Esophagus (tissue), 2 donors: ENCODE data around the gene ETDC. TPM values are rescaled to one million over a fixed set of nuclear protein-coding genes. Genes with fewer than 3 reads are reported as not detected.
"Not testable (repeated sequence)": the region's sequence is repeated elsewhere in the genome, so short reads cannot be mapped to it uniquely, and the experiment has no call there.

Source experiments
- H3K27ac ChIP-seq, 2 donors: one replicate each; pipeline ENCODE4 v1.5.1; 2013; ENCODE audit warnings: low read depth in 2 of 2, mild to moderate bottlenecking in 2 of 2, inconsistent platforms in 1 of 2, low read length in 1 of 2, moderate library complexity in 1 of 2
- H3K27me3 ChIP-seq, 2 donors: one replicate each; pipeline ENCODE4 v1.6.1; 2013; ENCODE audit warnings: low read length in 2 of 2, control low read depth in 1 of 2, mild to moderate bottlenecking in 1 of 2; ENCODE audit not compliant: insufficient read depth in 2 of 2, control insufficient read depth in 1 of 2
- H3K36me3 ChIP-seq, 2 donors: one replicate each; pipeline ENCODE4 v1.6.1; 2013; ENCODE audit warnings: low read length in 1 of 2; ENCODE audit not compliant: control insufficient read depth in 2 of 2, insufficient read depth in 2 of 2
- H3K4me1 ChIP-seq, 2 donors: one replicate each; pipeline ENCODE4 v1.6.1; 2013; ENCODE audit warnings: low read length in 1 of 2; ENCODE audit not compliant: control insufficient read depth in 2 of 2, insufficient read depth in 2 of 2
- H3K4me3 ChIP-seq, 2 donors: one replicate each; pipeline ENCODE4 v1.5.1; 2013; ENCODE audit warnings: low read length in 2 of 2, mild to moderate bottlenecking in 2 of 2, low read depth in 1 of 2, moderate library complexity in 1 of 2
- H3K9me3 ChIP-seq, 2 donors: one replicate each; pipeline ENCODE4 v1.6.1; 2013; ENCODE audit warnings: mild to moderate bottlenecking in 2 of 2, low read depth in 1 of 2, low read length in 1 of 2, moderate library complexity in 1 of 2; ENCODE audit not compliant: control insufficient read depth in 2 of 2, insufficient read depth in 1 of 2
- WGBS, 2 donors: extraction: QIAGEN DNeasy Blood & Tissue Kit; methylation state at CpG; one replicate each; pipeline ENCODE4 v1.1.7; 2013; 5-methylcytosine and 5-hydroxymethylcytosine counted together
- polyA plus RNA-seq, 2 donors: library from polyadenylated mRNA; stranded (reverse); fragments of 200-250 nt; gene quantifications; one replicate each; pipeline ENCODE4 v1.2.3, GENCODE V29; 2013
- donor health status: healthy with polysubstance abuse.
- donor health status: Bipolar disorder and iron deficiency.

Gene ETDC
- polyA plus RNA-seq, 2 donors: not detected

GRCh38 chrX:135302269-135302873, 6.9 kb upstream of the ETDC start:
- WGBS, 2 donors: 63 to 72% methylated on average over 5 of the region's 5 CpGs
- H3K4me1 ChIP-seq: no peaks in the 10 kb centered on the region
- no peaks in the 10 kb centered on the region for H3K36me3 ChIP-seq
- no peak overlapping the region for H3K4me3 ChIP-seq
- peaks cover 0 to 3% of the 10 kb centered on the region in 2 donors for H3K9me3 ChIP-seq
- no peaks in the 10 kb centered on the region for H3K27me3 ChIP-seq
- H3K27ac ChIP-seq: no peak overlapping the region

DNA sequence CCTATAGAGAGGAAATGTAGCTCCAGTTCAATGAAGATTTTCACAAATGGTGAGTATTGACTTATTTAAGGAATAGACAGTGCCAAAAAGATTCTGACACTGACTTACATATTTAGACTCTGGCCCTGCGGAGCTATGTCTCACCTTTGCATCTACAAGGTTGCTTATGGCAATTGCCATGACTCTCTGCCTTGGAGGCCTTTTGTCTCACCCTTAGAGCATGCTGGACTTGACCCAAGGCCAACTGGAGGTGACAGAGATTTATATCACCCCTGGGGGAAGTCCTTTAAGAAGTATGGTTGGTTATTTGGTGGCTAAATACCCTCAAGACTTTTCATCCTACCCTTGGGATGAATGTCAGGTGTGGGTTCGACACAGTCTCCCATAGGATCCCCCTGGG, 4.5 kb upstream of the ETDC start:
- Histone ChIP-seq H3K27ac (no peak overlapping the region), H3K36me3 (no peaks in the 10 kb centered on the region), H3K27me3 (no peaks in the 10 kb centered on the region), H3K4me1 (no peaks in the 10 kb centered on the region), H3K4me3 (no peak overlapping the region), H3K9me3 (peaks cover 0 to 3% of the 10 kb centered on the region in 2 donors)
- 74 to 94% methylated on average over 2 of the region's 2 CpGs for WGBS, 2 donors

DNA sequence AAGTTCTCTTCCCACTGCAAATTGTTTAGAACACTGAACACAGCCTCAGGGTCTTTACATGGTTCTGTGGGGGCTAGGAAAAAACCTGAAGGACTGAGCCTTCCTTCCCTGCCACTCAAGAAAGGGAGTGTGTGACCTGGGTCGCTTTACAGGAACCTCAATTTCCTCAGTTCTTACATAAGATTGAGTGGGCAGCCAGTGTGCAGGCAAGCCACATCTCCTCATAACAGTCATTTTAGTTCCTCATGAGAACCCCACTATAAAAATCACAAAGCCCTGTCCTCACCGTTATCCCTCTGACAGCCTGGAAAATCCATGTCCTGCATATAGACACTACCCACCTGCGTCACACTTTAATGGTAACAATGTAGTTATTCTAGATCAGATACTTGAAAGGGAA, 2.1 kb upstream of the ETDC start:
- 89% methylated on average over 3 of the region's 3 CpGs for WGBS, 2 donors
- no peak overlapping the region for H3K27ac ChIP-seq
- H3K9me3 ChIP-seq: no peaks in the 10 kb centered on the region
- H3K27me3 ChIP-seq: no peaks in the 10 kb centered on the region
- H3K4me3 ChIP-seq: no peak overlapping the region
- no peaks in the 10 kb centered on the region for H3K36me3 ChIP-seq
- H3K4me1 ChIP-seq: no peaks in the 10 kb centered on the region

GRCh38 chrX:135308345-135308855, 880 bp upstream of the ETDC start:
- Histone ChIP-seq H3K4me1 (no peaks in the 10 kb centered on the region), H3K4me3 (no peak overlapping the region), H3K27me3 (no peaks in the 10 kb centered on the region), H3K9me3 (no peaks in the 10 kb centered on the region), H3K27ac (no peak overlapping the region), H3K36me3 (no peaks in the 10 kb centered on the region)
- WGBS, 2 donors: 28 to 70% methylated on average over 1 of the region's 1 CpG

GRCh38 chrX:135315864-135316263, 6.6 kb downstream of the ETDC start:
- no peak overlapping the region for H3K4me3 ChIP-seq
- no peak overlapping the region for H3K27ac ChIP-seq
- no peaks in the 10 kb centered on the region for H3K27me3 ChIP-seq
- peaks cover 2 to 3% of the 10 kb centered on the region in 2 donors for H3K9me3 ChIP-seq
- H3K4me1 ChIP-seq: no peaks in the 10 kb centered on the region
- 80 to 83% methylated on average over 1 of the region's 1 CpG for WGBS, 2 donors
- peaks cover 0 to 4% of the 10 kb centered on the region in 2 donors for H3K36me3 ChIP-seq

DNA sequence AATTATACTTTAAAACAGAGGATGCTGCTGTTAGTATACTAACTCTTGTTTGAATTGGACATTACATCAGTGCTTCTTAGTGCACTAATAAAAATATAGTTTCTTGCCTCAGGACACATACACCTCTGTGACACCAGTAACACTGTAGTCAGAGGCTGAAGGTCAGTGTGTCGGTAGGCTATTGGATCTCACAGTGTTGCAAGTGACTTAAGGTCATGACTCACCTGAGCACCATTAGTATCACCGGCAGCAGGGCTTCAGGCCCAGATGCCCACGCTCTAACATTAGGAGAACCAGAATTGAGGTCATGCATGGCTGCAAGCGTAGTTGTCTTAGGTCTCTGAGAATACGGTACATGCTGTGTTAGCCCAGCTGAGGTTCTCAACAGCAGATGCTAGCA, 15.2 kb downstream of the ETDC start:
- Histone ChIP-seq H3K27ac (no peak overlapping the region), H3K4me3 (no peak overlapping the region), H3K9me3 (no peaks in the 10 kb centered on the region), H3K36me3 (no peaks in the 10 kb centered on the region), H3K27me3 (no peaks in the 10 kb centered on the region), H3K4me1 (no peaks in the 10 kb centered on the region)
- 78 to 96% methylated on average over 5 of the region's 5 CpGs for WGBS, 2 donors

DNA sequence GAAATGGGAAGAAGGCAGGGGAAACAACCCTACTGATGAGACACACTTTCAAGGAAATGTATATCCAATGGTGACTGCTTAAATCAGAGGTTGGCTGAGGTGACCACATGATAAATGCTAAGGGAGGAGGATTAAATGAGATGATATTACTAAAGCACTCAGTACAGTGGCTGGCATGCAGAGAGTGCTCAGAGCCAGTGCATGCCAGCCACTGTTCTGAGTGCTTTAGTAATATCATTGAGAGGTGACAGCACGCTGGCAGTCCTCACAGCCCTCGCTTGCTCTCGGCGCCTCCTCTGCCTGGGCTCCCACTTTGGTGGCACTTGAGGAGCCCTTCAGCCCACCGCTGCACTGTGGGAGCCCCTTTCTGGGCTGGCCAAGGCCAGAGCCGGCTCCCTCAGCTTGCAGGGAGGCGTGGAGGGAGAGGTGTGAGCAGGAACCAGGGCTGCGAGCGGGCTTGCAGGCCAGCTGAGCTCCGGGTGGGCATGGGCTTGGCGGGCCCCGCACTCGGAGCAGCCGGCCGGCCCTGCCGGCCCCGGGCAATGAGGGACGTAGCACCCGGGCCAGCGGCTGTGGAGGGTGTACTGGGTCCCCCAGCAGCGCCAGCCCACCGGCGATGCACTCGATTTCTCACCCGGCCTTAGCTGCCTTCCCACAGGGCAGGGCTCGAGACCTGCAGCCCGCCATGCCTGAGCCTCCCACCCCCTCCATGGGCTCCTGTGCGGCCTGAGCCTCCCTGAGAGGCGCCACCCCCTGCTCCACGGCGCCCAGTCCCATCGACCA, 15.9 kb downstream of the ETDC start:
- H3K27ac ChIP-seq, H3K27me3 ChIP-seq, H3K9me3 ChIP-seq, H3K4me1 ChIP-seq, H3K4me3 ChIP-seq, H3K36me3 ChIP-seq: not testable (repeated sequence)
- 94 to 98% methylated on average over 16 to 31 of the region's 32 CpGs for WGBS, 2 donors

GRCh38 chrX:135327299-135327698, 18.0 kb downstream of the ETDC start:
- Histone ChIP-seq H3K27ac (no peak overlapping the region), H3K36me3 (no peaks in the 10 kb centered on the region), H3K4me3 (no peak overlapping the region), H3K4me1 (no peaks in the 10 kb centered on the region), H3K9me3 (no peaks in the 10 kb centered on the region), H3K27me3 (no peaks in the 10 kb centered on the region)

GRCh38 chrX:135328421-135329005, 19.2 kb downstream of the ETDC start:
- H3K9me3 ChIP-seq: no peaks in the 10 kb centered on the region
- no peaks in the 10 kb centered on the region for H3K4me1 ChIP-seq
- no peaks in the 10 kb centered on the region for H3K27me3 ChIP-seq
- H3K27ac ChIP-seq: no peak overlapping the region
- no peaks in the 10 kb centered on the region for H3K36me3 ChIP-seq
- no peak overlapping the region for H3K4me3 ChIP-seq
- WGBS, 2 donors: 66 to 71% methylated on average over 3 of the region's 3 CpGs
